Measurements from ENCODE around the gene SLC66A3.

The SLC66A3 gene

DNA sequence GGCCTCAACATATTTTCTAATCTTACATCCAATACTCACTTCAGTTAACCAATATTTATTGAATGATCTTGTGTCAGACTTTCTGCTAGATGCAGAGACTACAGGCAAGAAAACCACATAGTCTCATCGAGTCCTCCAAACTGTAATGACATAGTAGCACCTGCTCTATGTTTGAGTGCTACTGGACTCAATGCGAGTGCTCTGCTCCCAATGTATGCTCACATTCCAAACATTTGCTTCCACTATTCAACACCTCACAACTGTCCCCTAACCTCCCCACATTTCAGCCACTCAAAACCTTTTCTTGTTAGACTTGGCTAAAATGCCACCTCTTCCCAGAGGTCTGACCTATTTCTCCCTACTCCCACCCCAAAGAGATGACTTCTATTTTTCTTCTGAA is 65.2 kb downstream of the SLC66A3 start:
- no peak overlapping the region for H3K27ac ChIP-seq (ENCODE audit: extremely low read depth, low read depth, low read length)
- H3K36me3 ChIP-seq (ENCODE audit: control insufficient read depth in 2 of 2, insufficient read depth in 1 of 2, low read length in 2 of 2) = peaks cover 23 to 43% of the 10 kb centered on the region in 2 experiments
- H3K4me1 ChIP-seq (ENCODE audit: control insufficient read depth, insufficient read depth, low read length) = no peaks in the 10 kb centered on the region
- no peaks in the 10 kb centered on the region for H3K9me3 ChIP-seq (ENCODE audit: control insufficient read depth, insufficient read depth, low read depth, low read length)
- POLR2A ChIA-PET = no interaction called here
- CTCF ChIA-PET = no interaction called here
- no peak overlapping the region for H3K4me3 ChIP-seq (ENCODE audit: low read depth, low read length)
- no peak for TF ChIP-seq HOXD13 (CRISPR knock-in tag; IDR thresholded peaks at IDR 0.05; ENCODE audit: borderline replicate concordance)
- no peak for TF ChIP-seq ZNF544 (tag by site-specific recombination; IDR thresholded peaks at IDR 0.05)
- no peak for TF ChIP-seq ZNF37A (tag by site-specific recombination; IDR thresholded peaks at IDR 0.05)
- TF ChIP-seq ZNF658 (tag by site-specific recombination; IDR thresholded peaks at IDR 0.05) = no peak
- TF ChIP-seq KLF16 (tag by site-specific recombination; IDR thresholded peaks at IDR 0.05) = no peak
- no peak for TF ChIP-seq ZNF629 (tag by site-specific recombination; IDR thresholded peaks at IDR 0.05)
- no peak for TF ChIP-seq AEBP2 (tag by site-specific recombination; IDR thresholded peaks at IDR 0.05; ENCODE audit: borderline replicate concordance)
- TF ChIP-seq, protein P1, sequence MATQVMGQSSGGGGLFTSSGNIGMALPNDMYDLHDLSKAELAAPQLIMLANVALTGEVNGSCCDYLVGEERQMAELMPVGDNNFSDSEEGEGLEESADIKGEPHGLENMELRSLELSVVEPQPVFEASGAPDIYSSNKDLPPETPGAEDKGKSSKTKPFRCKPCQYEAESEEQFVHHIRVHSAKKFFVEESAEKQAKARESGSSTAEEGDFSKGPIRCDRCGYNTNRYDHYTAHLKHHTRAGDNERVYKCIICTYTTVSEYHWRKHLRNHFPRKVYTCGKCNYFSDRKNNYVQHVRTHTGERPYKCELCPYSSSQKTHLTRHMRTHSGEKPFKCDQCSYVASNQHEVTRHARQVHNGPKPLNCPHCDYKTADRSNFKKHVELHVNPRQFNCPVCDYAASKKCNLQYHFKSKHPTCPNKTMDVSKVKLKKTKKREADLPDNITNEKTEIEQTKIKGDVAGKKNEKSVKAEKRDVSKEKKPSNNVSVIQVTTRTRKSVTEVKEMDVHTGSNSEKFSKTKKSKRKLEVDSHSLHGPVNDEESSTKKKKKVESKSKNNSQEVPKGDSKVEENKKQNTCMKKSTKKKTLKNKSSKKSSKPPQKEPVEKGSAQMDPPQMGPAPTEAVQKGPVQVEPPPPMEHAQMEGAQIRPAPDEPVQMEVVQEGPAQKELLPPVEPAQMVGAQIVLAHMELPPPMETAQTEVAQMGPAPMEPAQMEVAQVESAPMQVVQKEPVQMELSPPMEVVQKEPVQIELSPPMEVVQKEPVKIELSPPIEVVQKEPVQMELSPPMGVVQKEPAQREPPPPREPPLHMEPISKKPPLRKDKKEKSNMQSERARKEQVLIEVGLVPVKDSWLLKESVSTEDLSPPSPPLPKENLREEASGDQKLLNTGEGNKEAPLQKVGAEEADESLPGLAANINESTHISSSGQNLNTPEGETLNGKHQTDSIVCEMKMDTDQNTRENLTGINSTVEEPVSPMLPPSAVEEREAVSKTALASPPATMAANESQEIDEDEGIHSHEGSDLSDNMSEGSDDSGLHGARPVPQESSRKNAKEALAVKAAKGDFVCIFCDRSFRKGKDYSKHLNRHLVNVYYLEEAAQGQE (tag by site-specific recombination; IDR thresholded peaks at IDR 0.05) = no peak
- TF ChIP-seq ZNF747 (tag by site-specific recombination; IDR thresholded peaks at IDR 0.05) = no peak
- TF ChIP-seq HOXC10 (CRISPR knock-in tag; IDR thresholded peaks at IDR 0.05) = no peak
- TF ChIP-seq ZNF292 (tag by site-specific recombination; IDR thresholded peaks at IDR 0.05; ENCODE audit: borderline replicate concordance, low read depth) = no peak
- TF ChIP-seq ZBTB44 (tag by site-specific recombination; IDR thresholded peaks at IDR 0.05) = no peak
- TF ChIP-seq ZNF76 (tag by site-specific recombination; IDR thresholded peaks at IDR 0.05; ENCODE audit: borderline replicate concordance, low read depth) = no peak

DNA sequence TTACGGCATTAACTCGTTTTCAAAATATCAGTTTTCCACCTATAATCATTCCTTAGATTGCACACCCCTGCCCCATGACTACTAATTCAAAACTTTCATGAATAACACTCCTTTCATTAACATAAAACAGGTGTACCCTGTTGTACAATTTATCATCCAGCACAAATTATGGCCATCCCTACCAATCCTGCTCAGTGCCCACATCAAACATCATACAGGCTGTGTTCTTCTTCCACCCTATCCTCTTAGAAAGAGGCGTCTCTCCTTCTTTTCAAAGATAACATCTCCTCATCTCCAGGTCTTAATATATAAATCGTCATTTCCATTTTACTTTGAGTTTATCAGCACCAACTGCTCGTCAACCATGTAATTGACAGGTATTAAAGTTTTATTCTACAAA is 67.6 kb downstream of the SLC66A3 start:
- CTCF ChIA-PET = no interaction called here
- Histone ChIP-seq H3K4me3 (ENCODE audit: low read depth, low read length) (no peak overlapping the region), H3K27ac (ENCODE audit: extremely low read depth, low read depth, low read length) (no peak overlapping the region), H3K4me1 (ENCODE audit: control insufficient read depth, insufficient read depth, low read length) (no peaks in the 10 kb centered on the region), H3K9me3 (ENCODE audit: control insufficient read depth, insufficient read depth, low read depth, low read length) (no peaks in the 10 kb centered on the region), H3K36me3 (ENCODE audit: control insufficient read depth in 2 of 2, insufficient read depth in 1 of 2, low read length in 2 of 2) (peaks cover 13 to 28% of the 10 kb centered on the region in 2 experiments)
- POLR2A ChIA-PET = no interaction called here
- TF ChIP-seq ZNF777 (tag by site-specific recombination; IDR thresholded peaks at IDR 0.05; ENCODE audit: borderline replicate concordance) (no peak), ZSCAN16 (tag by site-specific recombination; IDR thresholded peaks at IDR 0.05) (no peak), ZNF239 (tag by site-specific recombination; IDR thresholded peaks at IDR 0.05) (no peak), ZBTB44 (tag by site-specific recombination; IDR thresholded peaks at IDR 0.05) (no peak), HOXC10 (CRISPR knock-in tag; IDR thresholded peaks at IDR 0.05) (no peak), ZNF266 (tag by site-specific recombination; IDR thresholded peaks at IDR 0.05; ENCODE audit: low read depth) (no peak), ZNF704 (tag by site-specific recombination; IDR thresholded peaks at IDR 0.05) (no peak), WT1 (tag by site-specific recombination; IDR thresholded peaks at IDR 0.05) (no peak), ZNF112 (tag by site-specific recombination; IDR thresholded peaks at IDR 0.05) (no peak), ZNF2 (tag by site-specific recombination; IDR thresholded peaks at IDR 0.05) (no peak), PRDM1 (tag by site-specific recombination; IDR thresholded peaks at IDR 0.05) (no peak), ZNF785 (tag by site-specific recombination; IDR thresholded peaks at IDR 0.05) (no peak), ZBTB20 (tag by site-specific recombination; IDR thresholded peaks at IDR 0.05) (no peak), ZNF391 (tag by site-specific recombination; IDR thresholded peaks at IDR 0.05; ENCODE audit: borderline replicate concordance, low read depth) (no peak)
